ENCODE results near the gene ATP5MC2. TPM values are rescaled to one million over a fixed set of nuclear protein-coding genes. Genes with fewer than 3 reads are reported as not detected.
A peak's percentile ranks its signal among the peaks of the same experiment; 100 is the strongest.

The ATP5MC2 gene
- total and polyA plus RNA-seq, 9 of the 15 experiments (the other 6 are each of a cell fraction or from before 2014, with no cell fraction given) = 314 to 1,208 (median 468) TPM

GRCh38 chr12:53696285-53696654, 20.4 kb upstream of the ATP5MC2 start (continued):
- TF ChIP-seq, protein P1, sequence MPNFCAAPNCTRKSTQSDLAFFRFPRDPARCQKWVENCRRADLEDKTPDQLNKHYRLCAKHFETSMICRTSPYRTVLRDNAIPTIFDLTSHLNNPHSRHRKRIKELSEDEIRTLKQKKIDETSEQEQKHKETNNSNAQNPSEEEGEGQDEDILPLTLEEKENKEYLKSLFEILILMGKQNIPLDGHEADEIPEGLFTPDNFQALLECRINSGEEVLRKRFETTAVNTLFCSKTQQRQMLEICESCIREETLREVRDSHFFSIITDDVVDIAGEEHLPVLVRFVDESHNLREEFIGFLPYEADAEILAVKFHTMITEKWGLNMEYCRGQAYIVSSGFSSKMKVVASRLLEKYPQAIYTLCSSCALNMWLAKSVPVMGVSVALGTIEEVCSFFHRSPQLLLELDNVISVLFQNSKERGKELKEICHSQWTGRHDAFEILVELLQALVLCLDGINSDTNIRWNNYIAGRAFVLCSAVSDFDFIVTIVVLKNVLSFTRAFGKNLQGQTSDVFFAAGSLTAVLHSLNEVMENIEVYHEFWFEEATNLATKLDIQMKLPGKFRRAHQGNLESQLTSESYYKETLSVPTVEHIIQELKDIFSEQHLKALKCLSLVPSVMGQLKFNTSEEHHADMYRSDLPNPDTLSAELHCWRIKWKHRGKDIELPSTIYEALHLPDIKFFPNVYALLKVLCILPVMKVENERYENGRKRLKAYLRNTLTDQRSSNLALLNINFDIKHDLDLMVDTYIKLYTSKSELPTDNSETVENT (CRISPR knock-in tag; IDR thresholded peaks at IDR 0.05) = no peak
- no peak for TF ChIP-seq SNRNP70 (optimal IDR thresholded peaks at IDR 0.05; ENCODE audit: low read depth, low read length)
- TF ChIP-seq TCF3 (CRISPR knock-in tag; IDR thresholded peaks at IDR 0.05) = no peak
- no peak for TF ChIP-seq MYC (IDR thresholded peaks at IDR 0.05; ENCODE audit: low read depth, low read length)
- TF ChIP-seq MYC (CRISPR knock-in tag; IDR thresholded peaks at IDR 0.05; ENCODE audit: borderline replicate concordance, low read depth) = no peak
- TF ChIP-seq NFXL1 (CRISPR knock-in tag; IDR thresholded peaks at IDR 0.05) = no peak
- TF ChIP-seq NFYB (IDR thresholded peaks at IDR 0.05; ENCODE audit: extremely low read depth, insufficient read length) = peak; percentile 36
- TF ChIP-seq ATF1 (CRISPR knock-in tag; IDR thresholded peaks at IDR 0.05) = no peak
- no peak for TF ChIP-seq ATF1 (tag; IDR thresholded peaks at IDR 0.05)
- TF ChIP-seq, protein P2, sequence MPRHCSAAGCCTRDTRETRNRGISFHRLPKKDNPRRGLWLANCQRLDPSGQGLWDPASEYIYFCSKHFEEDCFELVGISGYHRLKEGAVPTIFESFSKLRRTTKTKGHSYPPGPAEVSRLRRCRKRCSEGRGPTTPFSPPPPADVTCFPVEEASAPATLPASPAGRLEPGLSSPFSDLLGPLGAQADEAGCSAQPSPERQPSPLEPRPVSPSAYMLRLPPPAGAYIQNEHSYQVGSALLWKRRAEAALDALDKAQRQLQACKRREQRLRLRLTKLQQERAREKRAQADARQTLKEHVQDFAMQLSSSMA (CRISPR knock-in tag; IDR thresholded peaks at IDR 0.05) = no peak
- TF ChIP-seq FOS (IDR thresholded peaks at IDR 0.05; ENCODE audit: extremely low read depth, insufficient read length) = peak; percentile 67
- no peak for TF ChIP-seq CREBBP (IDR thresholded peaks at IDR 0.05; ENCODE audit: low read depth, low read length)
- no peak for TF ChIP-seq MEF2D (tag; conservative IDR thresholded peaks at IDR 0.05; ENCODE audit: low read depth)
- no peak for TF ChIP-seq DPF2 (IDR thresholded peaks at IDR 0.05)
- TF ChIP-seq PKNOX1 (IDR thresholded peaks at IDR 0.05) = peak; percentile 96
- TF ChIP-seq GABPB2 (CRISPR knock-in tag; conservative IDR thresholded peaks at IDR 0.05) = no peak
- no peak for TF ChIP-seq POLR2AphosphoS2 (IDR thresholded peaks at IDR 0.05; ENCODE audit: low read length)
- TF ChIP-seq TSHZ1 (CRISPR knock-in tag; IDR thresholded peaks at IDR 0.05) = no peak
- TF ChIP-seq LEF1 (IDR thresholded peaks at IDR 0.05) = no peak
- TF ChIP-seq, protein P3, sequence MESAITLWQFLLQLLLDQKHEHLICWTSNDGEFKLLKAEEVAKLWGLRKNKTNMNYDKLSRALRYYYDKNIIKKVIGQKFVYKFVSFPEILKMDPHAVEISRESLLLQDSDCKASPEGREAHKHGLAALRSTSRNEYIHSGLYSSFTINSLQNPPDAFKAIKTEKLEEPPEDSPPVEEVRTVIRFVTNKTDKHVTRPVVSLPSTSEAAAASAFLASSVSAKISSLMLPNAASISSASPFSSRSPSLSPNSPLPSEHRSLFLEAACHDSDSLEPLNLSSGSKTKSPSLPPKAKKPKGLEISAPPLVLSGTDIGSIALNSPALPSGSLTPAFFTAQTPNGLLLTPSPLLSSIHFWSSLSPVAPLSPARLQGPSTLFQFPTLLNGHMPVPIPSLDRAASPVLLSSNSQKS (CRISPR knock-in tag; IDR thresholded peaks at IDR 0.05) = no peak
- TF ChIP-seq ZNF316 (IDR thresholded peaks at IDR 0.05) = no peak

Data from K562 (cell line).